NB4 (cell line): ENCODE data around the gene ANKRD11.

Source experiments
- DNase-seq: peaks from one replicate; pipeline ENCODE4 v3.0.0; 2010; ENCODE audit warnings: low read depth
- H3K4me3 ChIP-seq: one replicate; pipeline ENCODE4 v1.5.1; 2011; ENCODE audit warnings: mild to moderate bottlenecking, low read depth, low read length, moderate library complexity
- CTCF ChIP-seq: IDR thresholded peaks from one replicate; pipeline ENCODE4 v1.5.1; 2012; ENCODE audit warnings: low read depth, low read length
- MAX ChIP-seq: IDR thresholded peaks from 2 replicates; pipeline ENCODE4 v1.6.1; 2011; ENCODE audit warnings: low read depth, low read length
- MYC ChIP-seq: IDR thresholded peaks from 2 replicates; pipeline ENCODE4 v1.6.1; 2011; ENCODE audit warnings: low read depth, low read length
- POLR2A ChIP-seq: IDR thresholded peaks from 2 replicates; pipeline ENCODE4 v1.6.1; 2011; ENCODE audit warnings: mild to moderate bottlenecking; ENCODE audit not compliant: insufficient read length; ENCODE audit errors: extremely low read depth

The ANKRD11 gene

GRCh38 chr16:89232107-89232506 lies 258.3 kb downstream of the ANKRD11 start:
- H3K4me3 ChIP-seq, result no peak overlapping the region
- no peak for TF ChIP-seq CTCF
- no peak for TF ChIP-seq MAX
- TF ChIP-seq POLR2A, result no peak
- no peak for TF ChIP-seq MYC
- DNase-seq, result no peak

GRCh38 chr16:89230255-89230654 lies 260.1 kb downstream of the ANKRD11 start:
- DNase-seq, result no peak
- no peak overlapping the region for H3K4me3 ChIP-seq
- no peak for TF ChIP-seq MYC

- TF ChIP-seq POLR2A (no peak), MYC (no peak), MAX (no peak), CTCF (no peak)
- no peak overlapping the region for H3K4me3 ChIP-seq
- no peak for DNase-seq
These were observed 265.7 kb downstream of the ANKRD11 start for GRCh38 chr16:89224665-89225064.

GRCh38 chr16:89222931-89223330 lies 267.4 kb downstream of the ANKRD11 start:
- no peak for TF ChIP-seq MYC
- TF ChIP-seq POLR2A, result no peak
- no peak for TF ChIP-seq MAX
- TF ChIP-seq CTCF, result no peak
- no peak for DNase-seq
- H3K4me3 ChIP-seq, result no peak overlapping the region

- DNase-seq, result no peak
- TF ChIP-seq MYC (no peak), MAX (no peak)
- H3K4me3 ChIP-seq, result no peak overlapping the region
These were observed 268.8 kb downstream of the ANKRD11 start for GRCh38 chr16:89221604-89222003.

- TF ChIP-seq MYC (no peak), MAX (no peak), POLR2A (no peak), CTCF (no peak)
- no peak for DNase-seq
- H3K4me3 ChIP-seq, result no peak overlapping the region
These were observed 271.0 kb downstream of the ANKRD11 start for GRCh38 chr16:89219365-89219764.
